ENCODE data around the gene FRY.

The FRY gene

DNA sequence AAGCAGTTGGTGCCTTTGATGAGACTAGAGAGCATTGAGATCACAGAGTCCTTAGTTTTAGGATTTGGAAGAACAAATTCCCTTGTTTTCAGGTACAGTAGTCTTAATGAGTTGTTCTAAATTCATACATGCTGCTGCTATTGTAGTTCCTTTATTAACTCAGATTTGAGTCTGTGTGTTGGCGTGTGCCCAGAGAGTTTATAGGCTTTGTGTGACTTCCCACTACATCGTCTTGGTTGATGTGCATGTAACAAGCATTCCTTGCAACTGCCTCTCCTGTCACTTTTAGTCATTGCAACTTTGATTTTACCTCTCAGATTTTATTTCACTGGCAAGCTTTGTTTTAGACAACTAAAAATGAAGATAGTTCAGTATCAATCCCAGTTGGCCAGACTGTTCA is 148.1 kb downstream of the FRY start:
- no peak for ATAC-seq
- no peak for TF ChIP-seq GLIS3 (CRISPR knock-in tag; IDR thresholded peaks at IDR 0.05)
- no peak for TF ChIP-seq OSR1 (CRISPR knock-in tag; IDR thresholded peaks at IDR 0.05)
- TF ChIP-seq PPARA (CRISPR knock-in tag; IDR thresholded peaks at IDR 0.05; ENCODE audit: borderline replicate concordance): no peak
- TF ChIP-seq RARB (CRISPR knock-in tag; IDR thresholded peaks at IDR 0.05): no peak
- no peak for TF ChIP-seq TCF4 (CRISPR knock-in tag; IDR thresholded peaks at IDR 0.05; ENCODE audit: borderline replicate concordance)

DNA sequence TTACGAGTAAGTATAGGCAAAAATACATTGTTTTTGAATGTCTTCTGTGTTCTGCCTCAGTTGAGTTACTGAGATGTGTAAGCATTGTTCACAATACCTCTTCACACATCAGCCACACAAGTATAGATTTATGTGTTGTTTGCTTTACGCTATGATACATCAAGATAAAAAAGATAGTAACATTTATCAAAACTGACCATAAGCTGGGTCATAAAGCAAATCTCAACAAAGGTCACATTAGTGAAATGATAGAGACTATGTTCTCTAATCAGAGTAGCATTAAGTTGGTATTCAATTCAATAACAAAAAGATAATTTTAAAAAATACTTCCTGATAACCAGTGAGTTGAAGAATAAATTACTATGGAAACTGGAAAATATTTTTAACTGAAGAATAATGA is 156.1 kb downstream of the FRY start:
- no peak for ATAC-seq
- no peak for TF ChIP-seq ZNF70 (CRISPR knock-in tag; IDR thresholded peaks at IDR 0.05)
- no peak for TF ChIP-seq PPARA (CRISPR knock-in tag; IDR thresholded peaks at IDR 0.05; ENCODE audit: borderline replicate concordance)
- no peak for TF ChIP-seq CSDC2 (CRISPR knock-in tag; IDR thresholded peaks at IDR 0.05)
- TF ChIP-seq, protein P1, sequence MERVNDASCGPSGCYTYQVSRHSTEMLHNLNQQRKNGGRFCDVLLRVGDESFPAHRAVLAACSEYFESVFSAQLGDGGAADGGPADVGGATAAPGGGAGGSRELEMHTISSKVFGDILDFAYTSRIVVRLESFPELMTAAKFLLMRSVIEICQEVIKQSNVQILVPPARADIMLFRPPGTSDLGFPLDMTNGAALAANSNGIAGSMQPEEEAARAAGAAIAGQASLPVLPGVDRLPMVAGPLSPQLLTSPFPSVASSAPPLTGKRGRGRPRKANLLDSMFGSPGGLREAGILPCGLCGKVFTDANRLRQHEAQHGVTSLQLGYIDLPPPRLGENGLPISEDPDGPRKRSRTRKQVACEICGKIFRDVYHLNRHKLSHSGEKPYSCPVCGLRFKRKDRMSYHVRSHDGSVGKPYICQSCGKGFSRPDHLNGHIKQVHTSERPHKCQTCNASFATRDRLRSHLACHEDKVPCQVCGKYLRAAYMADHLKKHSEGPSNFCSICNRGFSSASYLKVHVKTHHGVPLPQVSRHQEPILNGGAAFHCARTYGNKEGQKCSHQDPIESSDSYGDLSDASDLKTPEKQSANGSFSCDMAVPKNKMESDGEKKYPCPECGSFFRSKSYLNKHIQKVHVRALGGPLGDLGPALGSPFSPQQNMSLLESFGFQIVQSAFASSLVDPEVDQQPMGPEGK (CRISPR knock-in tag; IDR thresholded peaks at IDR 0.05; ENCODE audit: borderline replicate concordance): no peak
- TF ChIP-seq, protein P2, sequence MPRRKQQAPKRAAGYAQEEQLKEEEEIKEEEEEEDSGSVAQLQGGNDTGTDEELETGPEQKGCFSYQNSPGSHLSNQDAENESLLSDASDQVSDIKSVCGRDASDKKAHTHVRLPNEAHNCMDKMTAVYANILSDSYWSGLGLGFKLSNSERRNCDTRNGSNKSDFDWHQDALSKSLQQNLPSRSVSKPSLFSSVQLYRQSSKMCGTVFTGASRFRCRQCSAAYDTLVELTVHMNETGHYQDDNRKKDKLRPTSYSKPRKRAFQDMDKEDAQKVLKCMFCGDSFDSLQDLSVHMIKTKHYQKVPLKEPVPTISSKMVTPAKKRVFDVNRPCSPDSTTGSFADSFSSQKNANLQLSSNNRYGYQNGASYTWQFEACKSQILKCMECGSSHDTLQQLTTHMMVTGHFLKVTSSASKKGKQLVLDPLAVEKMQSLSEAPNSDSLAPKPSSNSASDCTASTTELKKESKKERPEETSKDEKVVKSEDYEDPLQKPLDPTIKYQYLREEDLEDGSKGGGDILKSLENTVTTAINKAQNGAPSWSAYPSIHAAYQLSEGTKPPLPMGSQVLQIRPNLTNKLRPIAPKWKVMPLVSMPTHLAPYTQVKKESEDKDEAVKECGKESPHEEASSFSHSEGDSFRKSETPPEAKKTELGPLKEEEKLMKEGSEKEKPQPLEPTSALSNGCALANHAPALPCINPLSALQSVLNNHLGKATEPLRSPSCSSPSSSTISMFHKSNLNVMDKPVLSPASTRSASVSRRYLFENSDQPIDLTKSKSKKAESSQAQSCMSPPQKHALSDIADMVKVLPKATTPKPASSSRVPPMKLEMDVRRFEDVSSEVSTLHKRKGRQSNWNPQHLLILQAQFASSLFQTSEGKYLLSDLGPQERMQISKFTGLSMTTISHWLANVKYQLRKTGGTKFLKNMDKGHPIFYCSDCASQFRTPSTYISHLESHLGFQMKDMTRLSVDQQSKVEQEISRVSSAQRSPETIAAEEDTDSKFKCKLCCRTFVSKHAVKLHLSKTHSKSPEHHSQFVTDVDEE (CRISPR knock-in tag; IDR thresholded peaks at IDR 0.05): no peak
- TF ChIP-seq TOX (CRISPR knock-in tag; IDR thresholded peaks at IDR 0.05; ENCODE audit: borderline replicate concordance): no peak
- no peak for TF ChIP-seq GLIS3 (CRISPR knock-in tag; IDR thresholded peaks at IDR 0.05)
- no peak for TF ChIP-seq ZFP3 (CRISPR knock-in tag; IDR thresholded peaks at IDR 0.05)
- no peak for TF ChIP-seq ARNTL (CRISPR knock-in tag; IDR thresholded peaks at IDR 0.05; ENCODE audit: borderline replicate concordance, low read depth)
- no peak for TF ChIP-seq RARB (CRISPR knock-in tag; IDR thresholded peaks at IDR 0.05)
- no peak for TF ChIP-seq TCF4 (CRISPR knock-in tag; IDR thresholded peaks at IDR 0.05; ENCODE audit: borderline replicate concordance)
- TF ChIP-seq ZFP30 (CRISPR knock-in tag; IDR thresholded peaks at IDR 0.05): no peak
- no peak for TF ChIP-seq ESRRG (CRISPR knock-in tag; IDR thresholded peaks at IDR 0.05)

DNA sequence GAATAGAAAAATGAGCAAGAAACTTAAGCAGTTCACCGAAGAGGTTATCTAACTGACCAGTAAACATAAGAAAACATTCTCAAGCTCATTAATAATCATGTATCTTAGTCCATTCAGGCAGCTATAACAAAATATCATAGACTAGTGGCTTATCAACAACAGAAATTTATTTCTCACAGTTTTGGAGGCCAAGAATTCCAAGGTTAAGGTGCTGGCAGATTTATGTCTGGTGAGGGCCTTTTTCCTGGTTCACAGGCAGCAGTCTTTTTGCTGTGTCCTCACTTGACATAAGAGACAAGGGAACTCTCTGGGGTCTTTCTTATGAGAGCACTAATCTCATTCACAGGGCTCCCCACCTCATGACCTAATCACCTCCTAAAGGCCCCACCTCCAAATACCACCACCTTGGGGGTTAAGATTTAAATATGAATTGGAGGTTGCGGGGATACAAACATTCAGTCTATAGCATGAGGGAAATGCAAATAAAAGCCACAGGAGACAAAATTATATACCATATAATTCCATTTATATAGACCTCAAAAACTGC is 160.0 kb downstream of the FRY start:
- TF ChIP-seq ISL1 (CRISPR knock-in tag; IDR thresholded peaks at IDR 0.05): no peak
- TF ChIP-seq ZC3H10 (CRISPR knock-in tag; IDR thresholded peaks at IDR 0.05): no peak
- no peak for TF ChIP-seq ZNF8 (CRISPR knock-in tag; IDR thresholded peaks at IDR 0.05)
- TF ChIP-seq ZNF565 (CRISPR knock-in tag; conservative IDR thresholded peaks at IDR 0.05; ENCODE audit: low read depth): no peak
- TF ChIP-seq, protein P3, sequence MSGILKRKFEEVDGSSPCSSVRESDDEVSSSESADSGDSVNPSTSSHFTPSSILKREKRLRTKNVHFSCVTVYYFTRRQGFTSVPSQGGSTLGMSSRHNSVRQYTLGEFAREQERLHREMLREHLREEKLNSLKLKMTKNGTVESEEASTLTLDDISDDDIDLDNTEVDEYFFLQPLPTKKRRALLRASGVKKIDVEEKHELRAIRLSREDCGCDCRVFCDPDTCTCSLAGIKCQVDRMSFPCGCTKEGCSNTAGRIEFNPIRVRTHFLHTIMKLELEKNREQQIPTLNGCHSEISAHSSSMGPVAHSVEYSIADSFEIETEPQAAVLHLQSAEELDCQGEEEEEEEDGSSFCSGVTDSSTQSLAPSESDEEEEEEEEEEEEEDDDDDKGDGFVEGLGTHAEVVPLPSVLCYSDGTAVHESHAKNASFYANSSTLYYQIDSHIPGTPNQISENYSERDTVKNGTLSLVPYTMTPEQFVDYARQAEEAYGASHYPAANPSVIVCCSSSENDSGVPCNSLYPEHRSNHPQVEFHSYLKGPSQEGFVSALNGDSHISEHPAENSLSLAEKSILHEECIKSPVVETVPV (CRISPR knock-in tag; IDR thresholded peaks at IDR 0.05): no peak
- no peak for TF ChIP-seq BACH2 (CRISPR knock-in tag; IDR thresholded peaks at IDR 0.05; ENCODE audit: borderline replicate concordance)
- TF ChIP-seq SNAI2 (CRISPR knock-in tag; IDR thresholded peaks at IDR 0.05): no peak
- TF ChIP-seq ZFP3 (CRISPR knock-in tag; IDR thresholded peaks at IDR 0.05): no peak
- TF ChIP-seq ZNF70 (CRISPR knock-in tag; IDR thresholded peaks at IDR 0.05): no peak
- TF ChIP-seq ZFP30 (CRISPR knock-in tag; IDR thresholded peaks at IDR 0.05): no peak
- TF ChIP-seq ARNTL (CRISPR knock-in tag; IDR thresholded peaks at IDR 0.05; ENCODE audit: borderline replicate concordance, low read depth): no peak
- no peak for TF ChIP-seq TCF4 (CRISPR knock-in tag; IDR thresholded peaks at IDR 0.05; ENCODE audit: borderline replicate concordance)
- no peak for TF ChIP-seq PPARA (CRISPR knock-in tag; IDR thresholded peaks at IDR 0.05; ENCODE audit: borderline replicate concordance)
- TF ChIP-seq CSDC2 (CRISPR knock-in tag; IDR thresholded peaks at IDR 0.05): no peak
- TF ChIP-seq TOX (CRISPR knock-in tag; IDR thresholded peaks at IDR 0.05; ENCODE audit: borderline replicate concordance): no peak
- no peak for TF ChIP-seq ESRRG (CRISPR knock-in tag; IDR thresholded peaks at IDR 0.05)
- TF ChIP-seq, protein P4, sequence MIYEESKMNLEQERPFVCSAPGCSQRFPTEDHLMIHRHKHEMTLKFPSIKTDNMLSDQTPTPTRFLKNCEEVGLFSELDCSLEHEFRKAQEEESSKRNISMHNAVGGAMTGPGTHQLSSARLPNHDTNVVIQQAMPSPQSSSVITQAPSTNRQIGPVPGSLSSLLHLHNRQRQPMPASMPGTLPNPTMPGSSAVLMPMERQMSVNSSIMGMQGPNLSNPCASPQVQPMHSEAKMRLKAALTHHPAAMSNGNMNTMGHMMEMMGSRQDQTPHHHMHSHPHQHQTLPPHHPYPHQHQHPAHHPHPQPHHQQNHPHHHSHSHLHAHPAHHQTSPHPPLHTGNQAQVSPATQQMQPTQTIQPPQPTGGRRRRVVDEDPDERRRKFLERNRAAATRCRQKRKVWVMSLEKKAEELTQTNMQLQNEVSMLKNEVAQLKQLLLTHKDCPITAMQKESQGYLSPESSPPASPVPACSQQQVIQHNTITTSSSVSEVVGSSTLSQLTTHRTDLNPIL (CRISPR knock-in tag; IDR thresholded peaks at IDR 0.05; ENCODE audit: low read depth): no peak
- no peak for ATAC-seq

All from SK-N-SH treated with all-trans-retinoic acid at 6 μM for 48 hours (cell line).